Left forelimb (tissue), 1 donor: Measurements from ENCODE around the gene ENDOD1.
"Not testable (repeated sequence)": the region's sequence is repeated elsewhere in the genome, so short reads cannot be mapped to it uniquely, and the experiment has no call there.

Experiments
- DNase-seq: peaks from one replicate; pipeline ENCODE4 v3.0.0-alpha.2; 2018; ENCODE audit warnings: low spot score

The ENDOD1 gene, protein sequence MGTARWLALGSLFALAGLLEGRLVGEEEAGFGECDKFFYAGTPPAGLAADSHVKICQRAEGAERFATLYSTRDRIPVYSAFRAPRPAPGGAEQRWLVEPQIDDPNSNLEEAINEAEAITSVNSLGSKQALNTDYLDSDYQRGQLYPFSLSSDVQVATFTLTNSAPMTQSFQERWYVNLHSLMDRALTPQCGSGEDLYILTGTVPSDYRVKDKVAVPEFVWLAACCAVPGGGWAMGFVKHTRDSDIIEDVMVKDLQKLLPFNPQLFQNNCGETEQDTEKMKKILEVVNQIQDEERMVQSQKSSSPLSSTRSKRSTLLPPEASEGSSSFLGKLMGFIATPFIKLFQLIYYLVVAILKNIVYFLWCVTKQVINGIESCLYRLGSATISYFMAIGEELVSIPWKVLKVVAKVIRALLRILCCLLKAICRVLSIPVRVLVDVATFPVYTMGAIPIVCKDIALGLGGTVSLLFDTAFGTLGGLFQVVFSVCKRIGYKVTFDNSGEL

DNA sequence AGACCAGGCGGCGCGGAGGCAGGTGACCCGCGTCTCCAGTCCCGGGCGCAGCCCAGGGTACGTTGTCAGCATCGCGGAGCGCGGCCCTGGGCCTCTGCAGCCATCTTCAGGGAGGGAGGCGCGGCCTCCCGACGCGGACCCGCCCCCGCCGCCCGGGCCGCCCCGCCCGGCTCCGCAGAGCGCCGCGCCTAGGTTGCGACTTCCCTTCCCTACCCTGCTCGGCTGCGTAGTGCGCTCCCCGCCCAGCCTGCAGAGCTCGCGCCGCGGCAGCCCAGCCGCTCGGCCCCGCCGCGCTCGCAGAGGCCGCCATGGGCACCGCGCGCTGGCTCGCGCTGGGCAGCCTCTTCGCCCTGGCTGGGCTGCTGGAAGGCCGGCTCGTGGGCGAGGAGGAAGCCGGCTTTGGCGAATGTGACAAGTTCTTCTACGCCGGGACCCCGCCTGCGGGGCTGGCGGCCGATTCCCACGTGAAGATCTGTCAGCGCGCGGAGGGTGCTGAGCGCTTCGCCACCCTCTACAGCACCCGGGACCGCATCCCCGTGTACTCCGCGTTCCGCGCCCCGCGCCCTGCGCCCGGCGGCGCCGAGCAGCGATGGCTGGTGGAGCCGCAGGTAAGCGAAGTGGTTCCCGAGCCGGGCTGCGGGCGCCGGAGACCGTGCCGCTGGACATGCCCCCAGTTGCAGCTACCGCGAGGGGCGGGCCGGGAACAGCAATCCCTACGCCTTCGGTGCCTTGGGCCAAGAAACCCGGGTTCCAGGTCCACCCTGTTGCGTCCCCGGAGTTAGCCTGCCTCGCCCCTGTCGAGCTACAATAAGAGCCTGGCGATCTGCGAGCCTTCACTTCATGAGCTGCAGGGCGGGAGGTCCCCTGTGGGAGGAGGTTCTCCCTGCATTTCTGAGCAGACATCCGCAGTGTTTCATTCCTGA, at the start of gene ENDOD1:
Gene ENDOD1 (plus strand): TSS at position 227 of the 923 bp plus-strand sequence. CDS start 82 bp downstream, at position 309.
- peak; percentile 90 for DNase-seq

DNA sequence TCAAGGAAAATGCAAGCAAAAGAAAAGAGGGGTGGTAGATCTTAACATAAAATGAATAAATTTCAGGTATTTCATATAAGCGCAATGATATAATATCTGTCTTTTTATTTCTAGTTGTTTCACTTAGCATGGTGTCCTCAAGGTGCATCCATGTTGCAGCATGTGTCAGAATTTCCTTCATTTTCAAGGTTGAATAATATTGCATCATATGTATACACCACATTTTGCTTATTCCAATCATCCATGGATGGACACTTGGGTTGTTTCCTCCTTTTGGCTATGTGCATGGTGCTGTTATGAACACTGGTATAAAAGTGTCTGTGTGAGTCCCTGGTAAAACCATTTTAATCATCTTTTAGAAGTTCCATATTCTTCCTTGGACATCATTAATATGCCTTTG, 47.4 kb upstream of the ENDOD1 start:
- DNase-seq: no peak

DNA sequence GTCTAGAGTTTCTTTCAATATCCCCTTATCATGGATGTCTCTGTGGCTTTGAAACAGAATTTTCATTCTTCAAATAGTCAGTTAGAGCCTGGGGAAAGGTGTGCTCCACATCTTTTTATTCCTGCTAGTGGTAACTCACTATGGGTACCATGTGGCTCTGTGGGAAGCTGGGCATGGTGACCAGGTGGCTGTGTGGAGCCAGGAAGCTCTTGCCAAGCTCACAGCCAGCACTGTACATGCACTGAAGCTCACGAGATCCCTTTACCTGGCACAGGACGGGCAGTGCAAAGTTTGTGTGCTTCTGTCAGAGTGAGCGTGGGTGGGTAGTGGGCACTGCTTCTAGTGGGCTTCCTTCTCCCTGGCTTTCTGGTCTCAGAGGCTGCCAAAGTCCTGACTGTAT, 46.7 kb upstream of the ENDOD1 start:
- DNase-seq: no peak

DNA sequence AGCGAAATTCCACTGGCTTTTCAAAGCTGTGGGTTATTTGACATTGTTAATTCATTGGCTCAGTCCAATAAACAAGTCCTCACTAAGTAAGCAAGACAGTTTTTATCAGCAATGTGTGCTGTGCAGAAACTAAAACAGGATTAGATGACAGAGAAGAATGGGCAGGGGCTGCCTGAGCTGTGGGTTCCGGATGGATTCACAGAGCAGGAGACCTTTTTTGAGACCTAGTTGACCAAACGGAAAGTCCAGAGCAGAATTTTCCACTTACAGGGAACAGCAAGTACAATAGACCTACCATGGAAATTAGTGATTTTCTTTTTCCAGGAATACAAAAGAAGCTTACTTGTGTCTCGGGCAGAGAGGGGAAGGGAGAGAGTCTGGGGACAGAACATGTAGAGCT, 45.6 kb upstream of the ENDOD1 start:
- no peak for DNase-seq

DNA sequence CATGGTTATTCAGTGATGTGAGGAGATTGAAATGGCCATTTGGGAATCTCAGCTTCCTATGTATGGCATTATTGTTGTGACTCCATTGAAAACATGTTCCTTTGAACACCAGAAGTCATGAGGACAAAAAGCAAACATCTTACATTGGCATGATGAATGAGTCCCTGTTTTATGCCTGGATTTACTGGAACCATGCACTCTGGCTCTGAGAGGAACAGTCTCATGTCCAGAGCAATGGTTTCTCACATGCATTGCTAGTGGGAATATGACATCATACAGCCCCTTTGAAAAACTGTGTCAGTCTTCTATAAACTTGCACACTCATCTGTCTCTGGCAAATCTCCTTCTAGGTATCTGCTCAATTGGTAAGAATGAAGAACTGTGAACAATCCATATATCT, 43.8 kb upstream of the ENDOD1 start:
- no peak for DNase-seq

DNA sequence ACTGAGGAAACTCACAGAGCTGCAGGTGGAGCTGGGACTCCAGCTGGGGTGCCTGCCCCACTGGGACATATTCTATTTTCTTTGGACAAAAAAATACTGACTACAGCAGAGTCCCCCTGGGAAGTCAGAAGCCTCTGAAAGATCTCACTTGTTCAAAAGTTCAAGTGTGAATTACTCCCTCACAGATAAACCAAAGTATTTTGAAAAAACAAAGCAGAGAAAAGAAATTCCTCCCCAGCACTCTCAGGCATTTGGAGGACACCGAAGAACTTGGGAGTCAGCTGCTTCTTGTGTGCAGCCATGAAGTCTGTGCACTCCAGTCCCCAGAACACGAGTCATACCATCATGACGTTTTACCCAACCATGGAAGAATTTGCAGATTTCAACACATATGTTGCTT, 40.5 kb upstream of the ENDOD1 start, which contains the start of gene KDM4F:
Gene KDM4F (plus strand): TSS at position 301 of the 400 bp plus-strand sequence.
- not testable (repeated sequence) for DNase-seq

DNA sequence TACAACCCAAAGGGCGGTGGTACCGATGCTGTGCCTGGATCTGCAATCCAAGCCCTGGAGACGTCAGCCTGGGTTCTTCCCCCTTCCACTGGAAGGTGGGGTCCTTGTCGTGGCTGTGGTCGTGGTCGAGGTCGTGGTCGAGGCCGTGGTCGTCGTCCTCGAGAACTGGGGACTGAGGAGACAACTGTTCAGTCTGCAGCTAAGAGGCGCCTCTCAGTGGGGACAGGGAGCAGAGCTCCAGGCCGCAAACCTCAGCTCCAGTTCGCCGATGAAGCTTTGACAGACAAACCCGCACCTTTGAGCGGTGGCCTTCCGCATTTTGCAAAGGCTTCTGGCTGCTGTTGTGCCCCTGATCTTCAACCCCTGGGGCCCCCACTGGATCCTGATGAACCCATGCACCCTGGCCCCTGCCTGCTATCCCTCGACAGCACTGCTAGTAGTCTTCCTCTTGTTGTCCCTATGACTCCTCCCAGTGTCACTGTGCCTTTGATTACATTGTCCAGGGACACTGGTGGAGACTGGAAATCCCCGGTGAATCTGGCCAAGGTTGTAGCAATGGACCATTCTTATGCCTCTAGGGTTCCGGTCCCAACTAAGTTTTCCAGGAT, 38.9 kb upstream of the ENDOD1 start:
- DNase-seq: no peak

DNA sequence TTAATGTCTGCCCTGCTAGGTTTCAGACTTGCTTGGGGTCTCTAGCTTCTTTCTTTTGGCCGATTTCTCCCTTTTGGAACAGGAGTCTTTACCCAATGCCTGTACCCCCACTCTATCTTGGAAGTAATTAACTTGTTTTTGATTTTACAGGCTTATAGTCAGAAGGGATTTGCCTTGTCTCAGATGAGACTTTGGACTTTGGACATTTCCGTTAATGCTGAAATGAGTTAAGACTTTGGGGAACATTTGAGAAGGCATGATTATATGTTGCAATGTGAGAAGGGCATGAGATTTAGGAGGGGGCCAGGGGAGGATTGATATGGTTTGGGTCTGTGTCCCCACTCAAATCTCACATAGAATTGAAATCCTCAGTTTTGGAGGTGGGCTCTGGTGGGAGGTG, 35.3 kb upstream of the ENDOD1 start:
- DNase-seq: no peak

DNA sequence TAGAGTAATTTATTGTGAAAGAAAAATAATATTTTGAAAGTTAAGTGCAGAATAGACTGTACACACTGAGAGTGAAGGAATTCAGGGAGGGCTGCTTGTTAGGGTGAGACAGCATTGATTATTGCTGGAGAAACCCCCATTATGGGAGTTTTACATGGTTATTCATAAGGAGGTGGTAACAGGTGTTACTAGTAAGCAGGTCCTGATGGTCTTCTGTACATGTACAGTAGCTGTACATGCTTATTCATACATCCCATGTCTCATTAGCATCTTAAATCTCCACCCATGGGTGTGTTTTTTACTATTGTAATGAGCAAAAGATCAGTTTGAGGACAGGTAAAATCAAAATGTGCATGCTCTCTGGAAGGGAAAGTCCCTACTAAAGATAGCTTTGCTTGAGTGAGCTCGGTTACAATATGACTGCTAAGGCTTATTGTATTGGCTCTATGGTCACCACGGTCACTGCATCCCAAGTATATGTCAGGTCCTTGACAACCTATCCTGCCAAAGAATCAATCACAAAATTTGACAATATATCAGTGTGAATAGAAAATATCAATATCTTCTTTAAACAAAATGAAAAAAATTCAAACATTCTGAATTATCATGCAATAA, 34.3 kb upstream of the ENDOD1 start:
- no peak for DNase-seq

DNA sequence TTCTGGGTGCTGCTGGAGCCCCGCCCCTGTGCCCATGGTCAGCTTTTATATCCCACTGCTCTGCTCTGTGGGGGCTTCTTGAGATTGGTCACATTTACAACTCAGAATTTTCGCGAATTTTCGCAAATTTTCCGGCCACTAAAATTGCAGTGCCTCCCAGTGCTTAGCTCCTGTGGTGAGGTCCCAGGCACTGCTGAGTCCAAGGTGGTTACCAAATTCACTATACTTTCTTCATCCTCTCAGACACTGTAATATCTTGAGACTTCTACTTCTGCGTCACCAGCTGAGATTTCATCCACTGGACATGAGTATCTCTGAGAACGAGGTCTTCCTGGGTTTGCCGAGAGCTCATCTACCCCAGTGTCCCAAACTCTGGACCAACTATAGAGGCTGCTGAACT, 31.7 kb upstream of the ENDOD1 start:
- DNase-seq: no peak

DNA sequence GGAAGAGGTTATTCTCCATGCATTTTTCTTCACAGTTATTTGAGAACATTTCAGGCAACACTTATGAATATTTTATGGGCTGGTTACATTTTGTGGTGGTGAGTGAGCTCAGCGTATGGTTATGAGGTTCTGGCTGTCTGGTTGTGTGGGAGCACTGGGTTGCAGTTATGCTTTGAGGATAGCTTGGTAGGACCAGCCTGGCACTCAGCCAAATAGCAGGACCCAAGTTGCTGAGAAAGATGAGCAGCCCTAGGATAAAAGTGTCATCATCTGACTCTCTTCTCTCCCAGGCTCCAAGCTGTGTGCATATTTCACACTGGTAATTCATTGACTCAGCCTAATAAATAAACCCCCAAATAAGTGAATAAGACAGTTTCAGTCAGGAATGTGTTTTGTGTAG, 31.0 kb upstream of the ENDOD1 start:
- no peak for DNase-seq

DNA sequence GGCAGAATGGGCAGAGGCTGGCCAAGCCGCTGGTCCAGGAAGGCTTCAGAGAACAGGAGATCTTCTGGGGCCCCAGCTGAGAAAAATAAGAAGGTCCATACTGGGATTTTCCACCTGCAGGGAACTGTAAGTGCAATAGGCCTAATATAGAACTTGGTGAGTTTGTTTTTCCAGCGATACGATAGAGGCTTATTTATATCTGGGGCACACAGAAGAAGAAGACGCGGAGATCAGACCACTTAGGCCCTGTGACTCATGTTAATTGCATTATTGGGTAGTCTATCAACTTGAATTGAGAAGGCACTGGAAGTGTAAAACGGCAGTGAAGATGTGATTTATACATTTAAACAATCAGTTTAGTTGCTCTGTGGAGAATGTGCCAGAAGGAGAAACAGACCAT, 30.6 kb upstream of the ENDOD1 start:
- no peak for DNase-seq

DNA sequence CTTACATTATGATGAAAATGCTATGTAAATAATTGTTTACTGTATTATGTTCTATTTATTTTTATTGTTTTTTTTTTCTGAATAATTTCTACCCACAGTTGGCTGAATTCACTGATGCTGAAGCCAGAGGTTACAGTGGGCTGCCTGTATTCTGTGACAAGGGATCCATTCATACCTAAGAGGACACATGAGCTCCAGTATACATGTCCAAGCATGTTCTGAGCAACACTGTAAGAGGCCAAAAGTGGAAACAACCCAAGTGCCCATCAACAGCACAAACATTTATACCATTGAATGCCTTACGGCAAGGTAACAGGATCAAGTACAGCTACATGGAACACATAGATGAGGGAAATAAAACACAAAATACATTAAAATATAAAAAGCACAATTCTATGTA, 24.3 kb upstream of the ENDOD1 start:
- DNase-seq: no peak

DNA sequence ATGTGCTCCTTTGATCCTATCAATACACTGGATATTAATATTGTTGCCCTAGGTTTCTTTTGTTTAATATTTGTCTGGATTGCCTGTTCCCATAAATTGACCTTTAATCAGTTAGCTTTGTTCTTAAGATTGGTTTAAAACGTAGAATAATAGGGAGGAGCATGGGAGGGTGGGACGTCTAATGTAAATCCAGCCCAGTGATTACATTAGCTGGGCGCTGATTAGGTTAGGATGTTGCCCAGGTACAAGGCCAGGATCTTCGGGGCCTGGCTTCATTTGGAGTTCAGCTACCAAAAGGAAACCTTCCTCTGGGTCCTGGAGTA, 23.0 kb upstream of the ENDOD1 start, which contains the start of gene SRSF8:
Gene SRSF8 (plus strand): TSS at position 204 of the 323 bp plus-strand sequence. CDS start 308 bp downstream, outside the sequence.
- no peak for DNase-seq

DNA sequence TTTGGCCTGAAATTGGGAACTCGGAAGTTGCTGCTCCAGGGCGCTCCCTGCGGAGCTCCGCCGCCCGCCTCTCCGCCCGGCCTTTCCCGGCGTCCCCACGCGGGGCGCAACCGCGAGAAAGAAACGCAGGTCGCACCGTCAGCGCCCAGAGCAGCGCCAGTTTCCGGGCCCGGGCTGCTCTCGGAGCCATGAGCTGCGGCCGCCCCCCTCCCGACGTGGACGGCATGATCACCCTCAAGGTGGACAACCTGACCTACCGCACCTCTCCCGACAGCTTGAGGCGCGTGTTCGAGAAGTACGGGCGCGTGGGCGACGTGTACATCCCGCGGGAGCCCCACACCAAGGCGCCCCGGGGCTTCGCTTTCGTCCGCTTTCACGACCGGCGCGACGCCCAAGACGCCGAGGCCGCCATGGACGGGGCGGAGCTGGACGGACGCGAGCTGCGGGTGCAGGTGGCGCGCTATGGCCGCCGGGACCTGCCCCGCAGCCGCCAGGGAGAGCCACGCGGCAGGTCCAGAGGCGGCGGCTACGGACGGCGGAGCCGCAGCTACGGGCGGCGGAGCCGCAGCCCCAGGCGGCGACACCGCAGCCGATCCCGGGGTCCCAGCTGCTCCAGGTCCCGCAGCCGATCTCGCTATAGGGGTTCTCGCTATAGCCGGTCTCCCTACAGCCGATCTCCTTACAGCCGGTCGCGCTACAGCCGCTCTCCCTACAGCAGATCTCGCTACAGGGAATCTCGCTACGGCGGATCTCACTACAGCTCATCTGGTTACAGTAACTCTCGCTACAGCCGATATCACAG, 22.4 kb upstream of the ENDOD1 start:
- DNase-seq: peak; percentile 90

DNA sequence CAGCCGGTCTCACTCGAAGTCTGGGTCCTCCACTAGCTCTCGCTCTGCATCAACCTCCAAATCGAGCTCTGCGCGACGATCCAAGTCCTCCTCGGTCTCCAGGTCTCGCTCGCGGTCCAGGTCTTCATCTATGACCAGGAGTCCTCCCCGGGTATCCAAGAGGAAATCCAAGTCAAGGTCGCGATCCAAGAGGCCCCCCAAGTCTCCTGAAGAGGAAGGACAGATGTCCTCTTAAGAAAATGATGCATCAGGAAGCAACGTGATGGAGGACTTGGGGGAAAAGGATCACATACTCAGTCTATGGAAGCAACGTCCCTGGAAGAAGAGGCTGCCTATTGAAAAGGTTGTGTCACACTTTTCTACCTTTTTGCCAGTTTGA, 21.8 kb upstream of the ENDOD1 start:
- DNase-seq: no peak

DNA sequence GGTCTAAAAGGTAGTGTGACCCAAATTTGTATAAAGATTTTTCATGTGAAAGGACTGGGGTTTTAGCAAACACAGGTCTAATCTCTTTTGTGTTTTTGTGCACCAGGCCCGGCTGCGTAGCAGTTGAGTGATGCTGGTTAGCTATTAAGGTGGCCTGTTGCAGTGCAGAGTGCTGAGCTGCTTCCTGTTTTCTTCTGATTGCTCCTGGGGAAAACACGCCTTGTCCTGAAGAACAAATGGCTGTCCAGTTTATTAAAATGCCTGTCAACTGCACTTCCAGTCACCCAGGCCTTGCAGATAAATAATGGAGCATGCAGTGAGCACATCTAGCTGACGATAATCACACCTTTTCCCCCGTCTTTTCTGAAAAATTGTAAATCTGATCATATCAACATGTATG, 21.1 kb upstream of the ENDOD1 start:
- no peak for DNase-seq

DNA sequence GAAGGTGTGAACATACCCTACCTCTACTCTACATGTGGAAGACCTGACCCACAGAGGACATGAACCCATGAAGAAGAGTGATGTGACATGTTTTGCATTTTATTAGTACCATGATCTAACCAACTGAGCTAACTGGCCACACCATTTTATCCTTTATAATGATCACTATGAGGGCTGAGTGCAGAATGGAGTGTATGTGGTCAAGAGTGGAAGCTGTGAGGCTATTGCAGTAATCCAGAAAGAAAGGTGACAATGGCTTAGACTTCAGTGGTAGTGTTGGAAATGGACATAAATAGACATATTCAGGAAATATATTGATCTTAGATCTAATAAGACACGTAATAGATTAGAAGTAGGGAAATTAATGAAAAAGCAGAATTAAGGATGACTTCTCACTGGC, 19.2 kb upstream of the ENDOD1 start:
- no peak for DNase-seq

DNA sequence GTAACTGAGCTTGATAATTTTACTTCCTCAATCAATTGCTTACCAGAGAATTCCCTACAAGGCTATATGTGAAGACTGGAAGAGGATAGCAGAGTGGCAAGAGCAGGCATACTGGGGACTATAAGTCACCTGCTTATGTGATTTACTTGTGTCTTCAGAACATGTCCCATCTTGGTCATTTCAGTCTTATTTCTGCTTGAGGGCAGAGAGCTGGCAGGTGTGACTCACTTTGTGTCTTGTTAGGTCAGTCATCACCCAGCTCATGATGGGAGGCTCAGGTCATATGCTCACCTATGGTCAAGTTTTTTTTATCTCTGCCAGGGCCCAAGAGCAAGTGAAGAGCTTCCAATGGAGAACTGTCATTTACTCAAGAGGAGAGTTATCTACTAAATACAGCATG, 16.7 kb upstream of the ENDOD1 start:
- DNase-seq: no peak

DNA sequence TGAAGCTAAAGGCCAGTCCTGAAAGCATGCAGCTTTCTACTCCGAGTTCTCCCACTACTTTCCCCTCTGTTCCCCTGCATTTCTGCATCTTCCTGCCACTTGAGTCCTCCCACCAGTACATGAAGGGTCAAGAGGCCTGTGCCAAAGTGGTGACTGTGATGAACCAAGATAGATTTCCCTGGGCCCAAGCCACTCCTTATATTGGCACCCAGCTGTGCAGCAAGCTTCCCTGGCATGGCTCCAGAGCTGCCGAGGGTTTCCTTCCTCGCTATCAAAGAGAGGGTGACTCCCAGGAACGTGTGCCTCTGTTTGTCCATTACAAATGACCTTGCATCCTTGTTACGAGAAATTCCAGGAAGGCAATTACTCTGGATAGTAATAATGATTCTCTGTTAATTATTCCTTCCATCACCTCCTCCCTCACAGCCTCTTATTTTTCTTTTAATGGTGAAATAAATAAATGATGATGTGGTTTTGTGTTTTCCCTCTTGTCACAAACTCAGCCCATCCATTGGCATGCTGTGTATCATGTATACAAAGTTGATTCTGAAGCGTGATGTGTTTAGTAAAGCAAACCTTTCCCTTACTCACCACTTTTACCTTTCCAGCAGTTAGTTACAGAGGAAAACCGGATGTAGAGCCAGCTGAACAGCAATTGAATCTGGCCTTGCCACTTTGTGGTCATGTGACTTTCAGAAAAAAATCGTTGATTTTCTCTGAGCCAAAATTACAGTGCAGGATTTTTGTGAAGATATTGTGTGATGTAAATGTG, 14.7 kb upstream of the ENDOD1 start:
- DNase-seq: no peak
